ENCODE results near the gene BEGAIN.

GRCh38 chr14:100530270-100531072, 56.7 kb downstream of the BEGAIN start:
- TF ChIP-seq USF2 (IDR thresholded peaks at IDR 0.05) (no peak), EP300 (IDR thresholded peaks at IDR 0.05) (no peak), CTCF (IDR thresholded peaks at IDR 0.05) (no peak), PBX3 (IDR thresholded peaks at IDR 0.05) (no peak), HDAC2 (IDR thresholded peaks at IDR 0.05) (no peak), RAD21 (conservative IDR thresholded peaks at IDR 0.05 in 1 of 2, IDR thresholded peaks at IDR 0.05 in 1 of 2) (no peak), BHLHE40 (IDR thresholded peaks at IDR 0.05; ENCODE audit: low read depth, low read length) (no peak), KDM1A (IDR thresholded peaks at IDR 0.05; ENCODE audit: low read depth) (no peak), CBX2 (IDR thresholded peaks at IDR 0.05; ENCODE audit: borderline replicate concordance, low read depth) (no peak), MAX (IDR thresholded peaks at IDR 0.05) (no peak), POLR2A (IDR thresholded peaks at IDR 0.05; ENCODE audit: low read length) (no peak), CEBPB (IDR thresholded peaks at IDR 0.05) (no peak)

Measured in A549 (cell line).